GM12864 (cell line): ENCODE data around the gene TTL.
"Not testable (repeated sequence)": the region's sequence is repeated elsewhere in the genome, so short reads cannot be mapped to it uniquely, and the experiment has no call there.

Experiments
- DNase-seq: peaks from one replicate; pipeline ENCODE4 v3.0.0-alpha.2; 2011; ENCODE audit warnings: low read depth
- H3K4me3 ChIP-seq: 2 replicates; pipeline ENCODE4 v1.5.1; 2011; ENCODE audit warnings: mild to moderate bottlenecking, low read depth, low read length, control low read depth
- CTCF ChIP-seq: IDR thresholded peaks from 2 replicates; pipeline ENCODE4 v1.5.1; 2011; ENCODE audit warnings: low read depth, mild to moderate bottlenecking, moderate library complexity, low read length, control low read depth, inconsistent platforms; ENCODE audit errors: missing control alignments

The TTL gene

GRCh38 chr2:112547333-112547732, 65.4 kb downstream of the TTL start:
- no peak overlapping the region for H3K4me3 ChIP-seq
- no peak for DNase-seq
- no peak for TF ChIP-seq CTCF

- no peak for DNase-seq
- no peak for TF ChIP-seq CTCF
- H3K4me3 ChIP-seq: no peak overlapping the region
Measured at GRCh38 chr2:112548980-112549379, 67.0 kb downstream of the TTL start.

- TF ChIP-seq CTCF: no peak
- no peak overlapping the region for H3K4me3 ChIP-seq
- DNase-seq: no peak
Measured at GRCh38 chr2:112566104-112566503, 84.1 kb downstream of the TTL start.

- not testable (repeated sequence) for H3K4me3 ChIP-seq
Measured at GRCh38 chr2:112566508-112566907, 84.6 kb downstream of the TTL start.

GRCh38 chr2:112572005-112572404, 90.0 kb downstream of the TTL start:
- no peak for DNase-seq
- no peak for TF ChIP-seq CTCF
- H3K4me3 ChIP-seq: no peak overlapping the region

More at GRCh38 chr2:112566508-112566907, 84.6 kb downstream of the TTL start:
- not testable (repeated sequence) for DNase-seq

- no peak for TF ChIP-seq CTCF
- no peak for DNase-seq
- H3K4me3 ChIP-seq: no peak overlapping the region
Measured at GRCh38 chr2:112577756-112578155, 95.8 kb downstream of the TTL start.

- H3K4me3 ChIP-seq: no peak overlapping the region
- no peak for TF ChIP-seq CTCF
- no peak for DNase-seq
Measured at GRCh38 chr2:112579241-112579640, 97.3 kb downstream of the TTL start.

- no peak for TF ChIP-seq CTCF
- H3K4me3 ChIP-seq: no peak overlapping the region
- no peak for DNase-seq
Measured at GRCh38 chr2:112580084-112580483, 98.1 kb downstream of the TTL start.
